Nucleus accumbens (tissue), 56 donors: ENCODE results near the gene LYG2.
"Not testable (repeated sequence)": the region's sequence is repeated elsewhere in the genome, so short reads cannot be mapped to it uniquely, and the experiment has no call there.

Experiments used
- DNase-seq, 56 donors: peaks; one replicate each; lab custom pipeline; 2025; lab: John Stamatoyannopoulos, UW

The LYG2 gene

DNA sequence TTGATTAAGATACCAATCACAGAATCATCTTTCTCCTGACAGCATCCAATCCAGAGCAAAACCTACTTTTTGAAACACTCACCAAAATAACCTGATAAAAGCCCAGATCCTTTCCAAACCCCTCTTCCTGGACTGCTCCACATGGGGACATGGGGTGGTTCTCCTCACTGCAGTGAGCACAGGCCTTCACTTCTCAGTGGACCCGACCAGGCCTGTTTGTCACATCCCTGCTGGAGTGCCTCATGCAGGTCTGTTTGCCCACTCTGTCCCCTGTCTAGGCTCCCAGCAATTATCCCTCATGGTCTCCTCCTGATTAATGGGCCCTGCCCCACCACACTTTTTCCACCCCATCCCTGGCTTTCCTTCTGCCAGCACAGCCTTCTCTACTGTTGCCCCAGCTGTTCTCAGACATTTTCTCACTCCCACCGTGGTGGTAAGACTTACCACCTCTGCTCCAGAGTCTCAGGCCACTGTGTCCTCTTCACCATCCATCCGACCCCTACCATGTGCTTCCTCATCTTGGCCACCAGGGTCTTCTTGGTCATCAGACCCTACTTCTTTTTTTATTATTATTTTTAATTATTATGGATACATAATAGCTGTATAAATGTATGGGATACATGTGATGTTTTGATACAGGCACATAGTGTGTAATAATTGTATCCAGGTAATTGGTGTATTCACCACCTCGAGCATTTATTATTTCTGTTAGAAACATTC is 53.3 kb downstream of the LYG2 start:
- DNase-seq, result no peak

DNA sequence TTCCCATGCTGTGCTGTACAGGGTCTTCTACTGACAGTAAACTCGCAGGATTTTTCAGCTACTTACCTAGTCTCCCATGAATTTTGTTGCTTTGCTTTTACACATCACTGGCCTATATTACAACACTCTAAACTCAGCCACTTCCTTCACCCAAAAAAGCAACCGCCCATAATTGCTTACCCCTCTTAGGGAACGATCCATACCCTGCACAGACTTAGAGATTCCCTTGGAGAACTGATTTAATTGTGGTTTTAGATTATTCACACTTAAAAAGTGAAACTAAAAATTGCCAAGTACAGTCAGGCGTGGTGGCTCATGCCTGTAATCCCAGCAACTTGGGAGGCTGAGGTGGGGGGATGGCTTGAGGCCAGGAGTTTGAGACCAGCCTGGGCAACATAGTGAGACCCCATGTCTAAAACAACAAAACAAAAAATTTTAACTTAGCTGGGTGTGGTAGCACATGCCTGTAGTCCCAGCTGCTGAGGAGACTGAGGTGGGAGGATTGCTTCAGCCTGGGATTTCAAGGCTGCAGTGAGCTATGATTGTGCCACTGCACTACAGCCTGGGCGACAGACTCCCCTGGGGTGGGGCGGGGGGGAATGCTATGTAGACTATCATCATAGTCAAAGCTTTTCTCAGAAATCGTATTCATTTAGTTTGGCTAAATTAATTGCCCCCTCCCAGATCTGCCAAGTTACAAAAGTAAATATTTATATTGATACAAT is 55.2 kb downstream of the LYG2 start:
- DNase-seq, result no peak

DNA sequence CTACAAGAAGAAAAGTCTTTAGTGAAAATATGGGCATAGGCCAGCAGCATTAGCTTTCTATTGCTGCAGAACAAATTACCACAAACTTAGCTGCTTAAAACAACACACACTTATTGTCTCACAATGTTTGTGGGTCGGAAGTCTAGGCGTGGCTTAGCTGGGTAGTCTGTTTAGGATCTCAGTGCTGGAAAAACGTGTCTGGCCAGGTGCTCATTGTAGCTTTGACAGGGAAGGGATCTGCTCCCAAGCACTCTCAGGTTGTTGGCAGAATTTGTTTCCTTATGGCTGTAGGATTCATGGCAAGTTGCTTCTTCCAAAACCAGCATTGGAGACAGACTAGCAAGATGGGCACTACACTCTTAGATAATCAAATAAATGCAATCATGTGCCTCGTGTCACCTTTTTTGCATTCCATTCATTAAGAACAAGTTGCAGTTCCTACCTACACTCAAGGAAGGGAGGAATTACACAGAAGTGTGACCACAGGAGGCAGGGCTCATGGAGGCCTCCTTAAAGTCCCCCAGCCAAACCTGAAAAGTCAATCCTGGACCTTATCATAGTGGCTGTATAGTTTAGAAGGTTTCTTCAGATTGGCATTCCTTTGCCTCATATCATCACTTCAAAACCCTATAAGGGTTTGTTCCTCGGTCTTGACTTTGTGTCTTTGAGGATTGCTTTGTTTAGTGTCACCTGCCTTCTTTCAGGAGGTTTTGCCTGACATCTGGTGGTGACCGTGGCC is 57.2 kb downstream of the LYG2 start:
- DNase-seq, result no peak

DNA sequence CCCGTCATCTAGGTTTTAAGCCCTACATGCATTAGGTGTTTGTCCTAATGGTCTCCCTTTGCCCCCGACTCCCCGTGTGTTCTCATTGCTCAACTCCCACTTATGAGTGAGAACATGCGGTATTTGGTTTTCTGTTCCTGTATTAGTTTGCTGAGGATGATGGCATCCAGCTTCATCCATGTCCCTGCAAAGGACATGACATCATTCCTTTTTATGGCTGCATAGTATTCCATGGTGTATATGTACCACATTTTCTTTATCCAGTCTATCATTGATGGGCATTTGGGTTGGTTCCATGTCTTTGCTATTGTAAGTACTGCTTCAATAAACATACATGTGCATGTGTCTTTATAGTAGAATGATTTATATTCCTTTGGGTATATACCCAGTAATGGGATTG is 63.1 kb downstream of the LYG2 start:
- not testable (repeated sequence) for DNase-seq
